ENCODE measurements around the gene TAF1B. TPM values are rescaled to one million over a fixed set of nuclear protein-coding genes. Genes with fewer than 3 reads are reported as not detected.
"Not testable (repeated sequence)": the region's sequence is repeated elsewhere in the genome, so short reads cannot be mapped to it uniquely, and the experiment has no call there.

The TAF1B gene
- total and polyA plus RNA-seq, 7 donors: 2.7 to 7.6 (median 5.7) TPM

DNA sequence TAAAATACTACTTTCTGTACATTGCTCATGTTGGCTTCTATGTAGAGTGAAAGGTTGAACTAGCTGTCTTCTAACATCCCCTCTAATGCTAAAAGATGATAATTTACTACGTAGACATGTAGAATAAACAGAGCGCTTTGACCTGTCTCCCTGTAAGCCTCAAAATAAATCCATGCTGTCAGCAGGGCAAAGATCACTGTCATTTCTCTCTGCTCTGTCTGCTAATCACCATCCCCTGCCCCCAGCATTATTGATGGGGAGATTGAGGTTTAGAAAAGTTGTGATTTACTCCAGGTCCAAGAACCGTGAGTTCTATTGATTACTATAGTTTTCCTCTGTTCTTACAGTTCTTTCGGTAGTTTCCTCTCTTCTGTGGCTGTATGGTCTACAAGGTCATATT lies 69.2 kb downstream of the TAF1B start:
- TF ChIP-seq, protein P1, sequence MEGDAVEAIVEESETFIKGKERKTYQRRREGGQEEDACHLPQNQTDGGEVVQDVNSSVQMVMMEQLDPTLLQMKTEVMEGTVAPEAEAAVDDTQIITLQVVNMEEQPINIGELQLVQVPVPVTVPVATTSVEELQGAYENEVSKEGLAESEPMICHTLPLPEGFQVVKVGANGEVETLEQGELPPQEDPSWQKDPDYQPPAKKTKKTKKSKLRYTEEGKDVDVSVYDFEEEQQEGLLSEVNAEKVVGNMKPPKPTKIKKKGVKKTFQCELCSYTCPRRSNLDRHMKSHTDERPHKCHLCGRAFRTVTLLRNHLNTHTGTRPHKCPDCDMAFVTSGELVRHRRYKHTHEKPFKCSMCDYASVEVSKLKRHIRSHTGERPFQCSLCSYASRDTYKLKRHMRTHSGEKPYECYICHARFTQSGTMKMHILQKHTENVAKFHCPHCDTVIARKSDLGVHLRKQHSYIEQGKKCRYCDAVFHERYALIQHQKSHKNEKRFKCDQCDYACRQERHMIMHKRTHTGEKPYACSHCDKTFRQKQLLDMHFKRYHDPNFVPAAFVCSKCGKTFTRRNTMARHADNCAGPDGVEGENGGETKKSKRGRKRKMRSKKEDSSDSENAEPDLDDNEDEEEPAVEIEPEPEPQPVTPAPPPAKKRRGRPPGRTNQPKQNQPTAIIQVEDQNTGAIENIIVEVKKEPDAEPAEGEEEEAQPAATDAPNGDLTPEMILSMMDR (IDR thresholded peaks at IDR 0.05): no peak
- WGBS, 3 donors: 96% methylated on average over 4 of the region's 4 CpGs
- Histone ChIP-seq H3K4me3 (no peak overlapping the region), H3K27ac (no peak overlapping the region), H3K27me3 (ENCODE audit: insufficient read depth in 3 of 3, low read length in 2 of 3) (no peaks in the 10 kb centered on the region), H3K9me3 (no peaks in the 10 kb centered on the region), H3K36me3 (ENCODE audit: insufficient read depth in 1 of 2, low read depth in 1 of 2) (peaks cover 5 to 34% of the 10 kb centered on the region in 2 donors), H3K4me1 (no peaks in the 10 kb centered on the region)
- ATAC-seq (no peak), DNase-seq (no peak)
- intact Hi-C loops (cut with DNase I): no loop called here

DNA sequence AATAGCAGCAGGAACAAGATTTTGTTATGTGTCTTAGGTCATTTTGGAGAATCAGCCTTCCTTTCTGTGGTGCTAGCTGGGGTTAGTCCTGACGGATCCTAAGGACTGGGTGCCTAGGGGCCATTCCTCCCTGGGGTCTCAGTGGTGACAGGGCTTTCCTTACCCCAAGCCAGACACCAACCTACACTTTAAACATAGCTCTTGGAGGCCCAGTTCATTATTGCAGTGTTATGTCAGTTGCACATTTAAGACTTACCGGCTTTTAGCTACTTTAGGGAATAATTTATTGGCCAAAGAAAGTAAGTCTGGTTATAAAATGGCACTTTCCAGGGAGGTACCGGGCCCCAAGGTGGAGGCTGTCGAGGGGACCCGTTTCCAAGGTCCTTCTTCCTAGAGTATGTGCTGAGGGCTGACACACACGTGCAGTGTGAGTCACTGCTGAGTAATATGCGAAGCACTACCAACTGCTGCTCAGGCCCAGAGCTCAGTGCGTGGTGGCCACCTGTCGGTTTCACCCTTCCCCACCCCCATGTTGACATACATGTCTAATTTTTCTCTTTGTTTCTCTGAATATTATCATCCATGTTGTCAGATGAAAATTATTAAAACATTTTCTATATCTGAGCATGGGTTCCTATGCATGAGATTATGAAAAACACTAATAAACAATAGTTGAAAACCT lies 71.3 kb downstream of the TAF1B start:
- Histone ChIP-seq H3K4me3 (no peak overlapping the region), H3K9me3 (no peaks in the 10 kb centered on the region), H3K4me1 (no peaks in the 10 kb centered on the region), H3K27me3 (ENCODE audit: insufficient read depth in 3 of 3, low read length in 2 of 3) (no peaks in the 10 kb centered on the region), H3K36me3 (ENCODE audit: insufficient read depth in 1 of 2, low read depth in 1 of 2) (peaks cover 5 to 40% of the 10 kb centered on the region in 2 donors), H3K27ac (no peak overlapping the region)
- TF ChIP-seq, protein P1 (IDR thresholded peaks at IDR 0.05): no peak
- intact Hi-C loops (cut with DNase I): no loop called here
- ATAC-seq (peak; percentile 82 to 94 (median 88)), DNase-seq (peak in 1 of 2 donors; percentile 33)
- 80 to 88% (median 83%) methylated on average over 9 of the region's 9 CpGs for WGBS, 3 donors

DNA sequence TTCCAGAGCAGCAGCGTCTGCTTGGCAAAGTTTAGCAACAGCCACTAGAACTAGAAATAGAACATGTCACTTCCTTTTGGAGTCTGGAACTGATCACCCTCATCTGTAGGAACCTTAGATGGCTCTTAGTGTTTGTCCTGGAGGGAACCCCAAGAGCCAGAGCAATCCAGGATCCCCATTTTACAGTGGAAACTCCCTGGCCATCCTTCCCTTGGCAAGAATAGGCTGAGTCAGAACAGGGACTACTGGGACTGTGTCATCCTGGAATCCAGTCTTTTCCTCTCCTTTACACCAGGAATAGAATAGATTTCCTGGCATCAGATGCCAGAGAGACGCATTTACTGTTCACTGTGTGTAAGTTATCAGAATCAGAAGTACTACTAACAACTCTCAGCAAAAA lies 75.0 kb downstream of the TAF1B start:
- H3K9me3 ChIP-seq: no peaks in the 10 kb centered on the region
- intact Hi-C loops (cut with DNase I): no loop called here
- no peak overlapping the region for H3K4me3 ChIP-seq
- peak overlapping the region; percentile 28 for H3K27ac ChIP-seq
- H3K27me3 ChIP-seq (ENCODE audit: insufficient read depth in 3 of 3, low read length in 2 of 3): no peaks in the 10 kb centered on the region
- no peaks in the 10 kb centered on the region for H3K4me1 ChIP-seq
- peaks cover 3 to 45% of the 10 kb centered on the region in 2 donors for H3K36me3 ChIP-seq (ENCODE audit: insufficient read depth in 1 of 2, low read depth in 1 of 2)
- 12 to 19% (median 18%) methylated on average over 2 of the region's 2 CpGs for WGBS, 3 donors
- TF ChIP-seq, protein P1 (IDR thresholded peaks at IDR 0.05): no peak
- ATAC-seq (peak; percentile 25 to 68 (median 50)), DNase-seq (no peak)

DNA sequence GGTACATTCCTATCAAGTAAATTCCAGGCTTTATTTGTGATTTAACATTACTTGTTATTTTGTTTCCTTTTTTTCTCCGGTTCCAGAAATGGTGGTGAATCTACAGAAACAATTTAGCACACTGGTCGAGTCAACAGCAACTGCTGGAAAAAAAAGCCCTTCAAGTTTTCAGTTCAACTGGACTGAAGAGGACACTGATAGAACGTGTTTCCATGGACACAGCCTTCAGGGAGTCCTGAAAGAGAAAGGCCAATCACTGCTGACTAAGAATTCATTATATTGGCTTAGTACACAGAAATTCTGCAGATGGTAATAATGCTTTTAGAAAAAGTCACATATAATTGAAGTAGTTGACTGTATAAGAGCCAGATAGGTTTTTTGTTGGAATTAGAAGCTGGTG lies 76.2 kb downstream of the TAF1B start:
- WGBS, 3 donors: 83 to 87% (median 87%) methylated on average over 3 of the region's 3 CpGs
- Histone ChIP-seq H3K4me3 (no peak overlapping the region), H3K27ac (no peak overlapping the region), H3K36me3 (ENCODE audit: insufficient read depth in 1 of 2, low read depth in 1 of 2) (peaks cover 0 to 42% of the 10 kb centered on the region in 2 donors), H3K9me3 (no peaks in the 10 kb centered on the region), H3K27me3 (ENCODE audit: insufficient read depth in 3 of 3, low read length in 2 of 3) (no peaks in the 10 kb centered on the region), H3K4me1 (no peaks in the 10 kb centered on the region)
- ATAC-seq (no peak), DNase-seq (no peak)
- intact Hi-C loops (cut with DNase I): no loop called here
- TF ChIP-seq, protein P1 (IDR thresholded peaks at IDR 0.05): no peak

DNA sequence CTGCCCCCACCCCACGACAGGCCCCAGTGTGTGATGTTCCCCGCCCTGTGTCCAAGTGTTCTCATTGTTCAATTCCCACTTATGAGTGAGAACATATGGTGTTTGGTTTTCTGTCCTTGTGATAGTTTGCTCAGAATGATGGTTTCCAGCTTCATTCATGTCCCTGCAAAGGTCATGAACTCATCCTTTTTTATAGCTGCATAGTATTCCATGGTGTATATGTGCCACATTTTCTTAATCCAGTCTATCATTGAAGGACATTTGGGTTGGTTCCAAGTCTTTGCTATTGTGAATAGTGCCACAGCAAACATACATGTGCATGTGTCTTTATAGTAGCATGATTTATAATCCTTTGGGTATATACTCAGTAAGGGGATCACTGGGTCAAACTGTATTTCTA lies 83.7 kb downstream of the TAF1B start:
- H3K4me1 ChIP-seq; ATAC-seq; DNase-seq; intact Hi-C loops (cut with DNase I); H3K27me3 ChIP-seq (ENCODE audit: insufficient read depth in 3 of 3, low read length in 2 of 3); H3K9me3 ChIP-seq; H3K4me3 ChIP-seq; H3K27ac ChIP-seq: not testable (repeated sequence)
- 82 to 100% (median 100%) methylated on average over 1 to 2 of the region's 2 CpGs for WGBS, 3 donors
- peaks cover 0 to 13% of the 10 kb centered on the region in 2 donors for H3K36me3 ChIP-seq (ENCODE audit: insufficient read depth in 1 of 2, low read depth in 1 of 2)
